ENCODE measurements around the gene ITGAX.
"Not testable (repeated sequence)": the region's sequence is repeated elsewhere in the genome, so short reads cannot be mapped to it uniquely, and the experiment has no call there.

Gene ITGAX

GRCh38 chr16:31335431-31335830 lies 19.5 kb upstream of the ITGAX start:
- no peaks in the 10 kb centered on the region for H3K9me2 ChIP-seq (replicated peaks; ENCODE audit: low read depth, low read length)
- no peak overlapping the region for H2AFZ ChIP-seq (ENCODE audit: low read length)
- H3K4me3 ChIP-seq (ENCODE audit: low read length, poor library complexity, severe bottlenecking), result no peak overlapping the region
- H4K20me1 ChIP-seq (ENCODE audit: insufficient read depth, low read length, poor library complexity, severe bottlenecking), result no peaks in the 10 kb centered on the region
- no peaks in the 10 kb centered on the region for H3K36me3 ChIP-seq (ENCODE audit: insufficient read depth, low read length)
- no peaks in the 10 kb centered on the region for H3F3A ChIP-seq (ENCODE audit: low read depth)
- no peak overlapping the region for H3K9ac ChIP-seq (ENCODE audit: low read depth, low read length, poor library complexity, severe bottlenecking)
- no peak for TF ChIP-seq CTCF (conservative IDR thresholded peaks at IDR 0.05; ENCODE audit: low read length)
- no peak for TF ChIP-seq EZH2phosphoT487 (IDR thresholded peaks at IDR 0.05; ENCODE audit: borderline replicate concordance)
- no peaks in the 10 kb centered on the region for H3K4me1 ChIP-seq (ENCODE audit: insufficient read depth, low read length, poor library complexity, severe bottlenecking)
- no peaks in the 10 kb centered on the region for H3K27me3 ChIP-seq (ENCODE audit: insufficient read depth, low read length, poor library complexity, severe bottlenecking)
- no peaks in the 10 kb centered on the region for H3K79me2 ChIP-seq (ENCODE audit: insufficient read depth, low read length)
- no peak overlapping the region for H3K4me2 ChIP-seq (ENCODE audit: low read depth, low read length, poor library complexity, severe bottlenecking)
- no peaks in the 10 kb centered on the region for H3K9me3 ChIP-seq (ENCODE audit: insufficient read depth, low read depth, low read length)

GRCh38 chr16:31338166-31338685 lies 16.8 kb upstream of the ITGAX start:
- not testable (repeated sequence) for H3K4me3 ChIP-seq (ENCODE audit: low read length, poor library complexity, severe bottlenecking); H3K79me2 ChIP-seq (ENCODE audit: insufficient read depth, low read length); H3K9me3 ChIP-seq (ENCODE audit: insufficient read depth, low read depth, low read length); H3K9ac ChIP-seq (ENCODE audit: low read depth, low read length, poor library complexity, severe bottlenecking); H3K4me1 ChIP-seq (ENCODE audit: insufficient read depth, low read length, poor library complexity, severe bottlenecking); H3K9me2 ChIP-seq (replicated peaks; ENCODE audit: low read depth, low read length); H3K27me3 ChIP-seq (ENCODE audit: insufficient read depth, low read length, poor library complexity, severe bottlenecking); H2AFZ ChIP-seq (ENCODE audit: low read length); H3F3A ChIP-seq (ENCODE audit: low read depth); H3K36me3 ChIP-seq (ENCODE audit: insufficient read depth, low read length); H4K20me1 ChIP-seq (ENCODE audit: insufficient read depth, low read length, poor library complexity, severe bottlenecking); H3K4me2 ChIP-seq (ENCODE audit: low read depth, low read length, poor library complexity, severe bottlenecking)

DNA sequence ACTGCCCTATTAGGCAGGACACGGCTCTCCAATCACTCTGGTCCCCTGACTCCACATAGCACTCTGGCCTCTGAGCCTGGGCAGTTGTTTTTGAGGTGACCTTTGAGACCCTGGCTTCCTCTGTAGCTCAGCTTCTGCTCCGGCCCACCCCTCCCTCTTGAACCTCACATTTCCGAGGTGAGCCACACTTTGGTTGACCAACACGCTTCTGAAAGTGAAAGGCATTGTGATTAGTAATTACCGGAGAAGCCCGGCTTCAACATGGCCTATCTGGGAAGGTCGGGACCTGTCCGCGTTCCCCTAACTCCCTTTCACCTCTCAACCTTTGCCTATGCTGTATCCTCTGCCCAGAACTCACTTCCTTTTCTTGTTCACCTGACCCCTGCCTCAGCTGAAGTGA lies 10.3 kb upstream of the ITGAX start:
- Histone ChIP-seq H3K36me3 (ENCODE audit: insufficient read depth, low read length) (no peaks in the 10 kb centered on the region), H3K79me2 (ENCODE audit: insufficient read depth, low read length) (no peaks in the 10 kb centered on the region), H4K20me1 (ENCODE audit: insufficient read depth, low read length, poor library complexity, severe bottlenecking) (no peaks in the 10 kb centered on the region), H3K4me2 (ENCODE audit: low read depth, low read length, poor library complexity, severe bottlenecking) (no peak overlapping the region), H2AFZ (ENCODE audit: low read length) (no peak overlapping the region), H3K27me3 (ENCODE audit: insufficient read depth, low read length, poor library complexity, severe bottlenecking) (no peaks in the 10 kb centered on the region), H3F3A (ENCODE audit: low read depth) (no peaks in the 10 kb centered on the region), H3K9me2 (replicated peaks; ENCODE audit: low read depth, low read length) (no peaks in the 10 kb centered on the region), H3K4me3 (ENCODE audit: low read length, poor library complexity, severe bottlenecking) (no peak overlapping the region), H3K4me1 (ENCODE audit: insufficient read depth, low read length, poor library complexity, severe bottlenecking) (no peaks in the 10 kb centered on the region), H3K9ac (ENCODE audit: low read depth, low read length, poor library complexity, severe bottlenecking) (no peak overlapping the region), H3K9me3 (ENCODE audit: insufficient read depth, low read depth, low read length) (no peaks in the 10 kb centered on the region)
- TF ChIP-seq EZH2phosphoT487 (IDR thresholded peaks at IDR 0.05; ENCODE audit: borderline replicate concordance) (no peak), CTCF (conservative IDR thresholded peaks at IDR 0.05; ENCODE audit: low read length) (no peak)

- Histone ChIP-seq H3K4me2 (ENCODE audit: low read depth, low read length, poor library complexity, severe bottlenecking) (no peak overlapping the region), H4K20me1 (ENCODE audit: insufficient read depth, low read length, poor library complexity, severe bottlenecking) (no peaks in the 10 kb centered on the region), H3K9me2 (replicated peaks; ENCODE audit: low read depth, low read length) (no peaks in the 10 kb centered on the region), H3K27me3 (ENCODE audit: insufficient read depth, low read length, poor library complexity, severe bottlenecking) (no peaks in the 10 kb centered on the region), H3K4me3 (ENCODE audit: low read length, poor library complexity, severe bottlenecking) (no peak overlapping the region), H3K9me3 (ENCODE audit: insufficient read depth, low read depth, low read length) (no peaks in the 10 kb centered on the region), H3K4me1 (ENCODE audit: insufficient read depth, low read length, poor library complexity, severe bottlenecking) (no peaks in the 10 kb centered on the region), H3K79me2 (ENCODE audit: insufficient read depth, low read length) (no peaks in the 10 kb centered on the region), H3K36me3 (ENCODE audit: insufficient read depth, low read length) (no peaks in the 10 kb centered on the region), H3K9ac (ENCODE audit: low read depth, low read length, poor library complexity, severe bottlenecking) (no peak overlapping the region), H2AFZ (ENCODE audit: low read length) (no peak overlapping the region), H3F3A (ENCODE audit: low read depth) (no peaks in the 10 kb centered on the region)
- TF ChIP-seq CTCF (conservative IDR thresholded peaks at IDR 0.05; ENCODE audit: low read length) (no peak), EZH2phosphoT487 (IDR thresholded peaks at IDR 0.05; ENCODE audit: borderline replicate concordance) (no peak)
Measured at GRCh38 chr16:31347445-31347844, 7.5 kb upstream of the ITGAX start.
